ENCODE data around the gene TRDN.

DNA sequence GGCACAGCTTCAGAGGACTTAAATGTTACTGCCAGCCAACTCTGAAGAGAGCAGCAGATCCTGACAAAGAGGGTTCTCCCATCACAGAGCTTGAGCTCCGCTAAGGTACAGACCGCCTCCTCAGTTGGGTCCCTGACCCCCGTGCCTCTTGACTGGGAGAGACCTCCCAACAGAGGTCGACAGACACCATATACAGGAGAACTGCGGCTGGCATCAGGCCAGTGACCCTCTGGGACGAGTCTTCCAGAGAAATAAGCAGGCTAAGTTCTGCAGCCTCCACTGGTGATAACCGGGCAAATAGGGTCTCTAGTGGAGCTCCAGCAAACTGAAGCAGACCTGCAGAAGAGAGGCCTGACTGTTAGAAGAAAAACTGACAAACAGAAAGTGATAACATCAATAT, 453.8 kb downstream of the TRDN start:
- TF ChIP-seq, protein P1, sequence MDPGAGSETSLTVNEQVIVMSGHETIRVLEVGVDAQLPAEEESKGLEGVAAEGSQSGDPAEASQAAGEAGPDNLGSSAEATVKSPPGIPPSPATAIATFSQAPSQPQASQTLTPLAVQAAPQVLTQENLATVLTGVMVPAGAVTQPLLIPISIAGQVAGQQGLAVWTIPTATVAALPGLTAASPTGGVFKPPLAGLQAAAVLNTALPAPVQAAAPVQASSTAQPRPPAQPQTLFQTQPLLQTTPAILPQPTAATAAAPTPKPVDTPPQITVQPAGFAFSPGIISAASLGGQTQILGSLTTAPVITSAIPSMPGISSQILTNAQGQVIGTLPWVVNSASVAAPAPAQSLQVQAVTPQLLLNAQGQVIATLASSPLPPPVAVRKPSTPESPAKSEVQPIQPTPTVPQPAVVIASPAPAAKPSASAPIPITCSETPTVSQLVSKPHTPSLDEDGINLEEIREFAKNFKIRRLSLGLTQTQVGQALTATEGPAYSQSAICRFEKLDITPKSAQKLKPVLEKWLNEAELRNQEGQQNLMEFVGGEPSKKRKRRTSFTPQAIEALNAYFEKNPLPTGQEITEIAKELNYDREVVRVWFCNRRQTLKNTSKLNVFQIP (CRISPR knock-in tag; IDR thresholded peaks at IDR 0.05; ENCODE audit: borderline replicate concordance, low read depth), result no peak
- TF ChIP-seq, protein P2, sequence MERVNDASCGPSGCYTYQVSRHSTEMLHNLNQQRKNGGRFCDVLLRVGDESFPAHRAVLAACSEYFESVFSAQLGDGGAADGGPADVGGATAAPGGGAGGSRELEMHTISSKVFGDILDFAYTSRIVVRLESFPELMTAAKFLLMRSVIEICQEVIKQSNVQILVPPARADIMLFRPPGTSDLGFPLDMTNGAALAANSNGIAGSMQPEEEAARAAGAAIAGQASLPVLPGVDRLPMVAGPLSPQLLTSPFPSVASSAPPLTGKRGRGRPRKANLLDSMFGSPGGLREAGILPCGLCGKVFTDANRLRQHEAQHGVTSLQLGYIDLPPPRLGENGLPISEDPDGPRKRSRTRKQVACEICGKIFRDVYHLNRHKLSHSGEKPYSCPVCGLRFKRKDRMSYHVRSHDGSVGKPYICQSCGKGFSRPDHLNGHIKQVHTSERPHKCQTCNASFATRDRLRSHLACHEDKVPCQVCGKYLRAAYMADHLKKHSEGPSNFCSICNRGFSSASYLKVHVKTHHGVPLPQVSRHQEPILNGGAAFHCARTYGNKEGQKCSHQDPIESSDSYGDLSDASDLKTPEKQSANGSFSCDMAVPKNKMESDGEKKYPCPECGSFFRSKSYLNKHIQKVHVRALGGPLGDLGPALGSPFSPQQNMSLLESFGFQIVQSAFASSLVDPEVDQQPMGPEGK (CRISPR knock-in tag; IDR thresholded peaks at IDR 0.05; ENCODE audit: borderline replicate concordance), result no peak
- TF ChIP-seq, protein P3, sequence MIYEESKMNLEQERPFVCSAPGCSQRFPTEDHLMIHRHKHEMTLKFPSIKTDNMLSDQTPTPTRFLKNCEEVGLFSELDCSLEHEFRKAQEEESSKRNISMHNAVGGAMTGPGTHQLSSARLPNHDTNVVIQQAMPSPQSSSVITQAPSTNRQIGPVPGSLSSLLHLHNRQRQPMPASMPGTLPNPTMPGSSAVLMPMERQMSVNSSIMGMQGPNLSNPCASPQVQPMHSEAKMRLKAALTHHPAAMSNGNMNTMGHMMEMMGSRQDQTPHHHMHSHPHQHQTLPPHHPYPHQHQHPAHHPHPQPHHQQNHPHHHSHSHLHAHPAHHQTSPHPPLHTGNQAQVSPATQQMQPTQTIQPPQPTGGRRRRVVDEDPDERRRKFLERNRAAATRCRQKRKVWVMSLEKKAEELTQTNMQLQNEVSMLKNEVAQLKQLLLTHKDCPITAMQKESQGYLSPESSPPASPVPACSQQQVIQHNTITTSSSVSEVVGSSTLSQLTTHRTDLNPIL (CRISPR knock-in tag; IDR thresholded peaks at IDR 0.05; ENCODE audit: low read depth), result no peak
- TF ChIP-seq SNAI2 (CRISPR knock-in tag; IDR thresholded peaks at IDR 0.05) (no peak), ZFP30 (CRISPR knock-in tag; IDR thresholded peaks at IDR 0.05) (no peak), TCF4 (CRISPR knock-in tag; IDR thresholded peaks at IDR 0.05; ENCODE audit: borderline replicate concordance) (no peak), BACH2 (CRISPR knock-in tag; IDR thresholded peaks at IDR 0.05; ENCODE audit: borderline replicate concordance) (no peak), ZFP3 (CRISPR knock-in tag; IDR thresholded peaks at IDR 0.05) (no peak), CSDC2 (CRISPR knock-in tag; IDR thresholded peaks at IDR 0.05) (no peak), OSR1 (CRISPR knock-in tag; IDR thresholded peaks at IDR 0.05) (no peak), ZC3H10 (CRISPR knock-in tag; IDR thresholded peaks at IDR 0.05) (no peak), ZNF565 (CRISPR knock-in tag; conservative IDR thresholded peaks at IDR 0.05; ENCODE audit: low read depth) (no peak), TOX (CRISPR knock-in tag; IDR thresholded peaks at IDR 0.05; ENCODE audit: borderline replicate concordance) (no peak)
- TF ChIP-seq, protein P4, sequence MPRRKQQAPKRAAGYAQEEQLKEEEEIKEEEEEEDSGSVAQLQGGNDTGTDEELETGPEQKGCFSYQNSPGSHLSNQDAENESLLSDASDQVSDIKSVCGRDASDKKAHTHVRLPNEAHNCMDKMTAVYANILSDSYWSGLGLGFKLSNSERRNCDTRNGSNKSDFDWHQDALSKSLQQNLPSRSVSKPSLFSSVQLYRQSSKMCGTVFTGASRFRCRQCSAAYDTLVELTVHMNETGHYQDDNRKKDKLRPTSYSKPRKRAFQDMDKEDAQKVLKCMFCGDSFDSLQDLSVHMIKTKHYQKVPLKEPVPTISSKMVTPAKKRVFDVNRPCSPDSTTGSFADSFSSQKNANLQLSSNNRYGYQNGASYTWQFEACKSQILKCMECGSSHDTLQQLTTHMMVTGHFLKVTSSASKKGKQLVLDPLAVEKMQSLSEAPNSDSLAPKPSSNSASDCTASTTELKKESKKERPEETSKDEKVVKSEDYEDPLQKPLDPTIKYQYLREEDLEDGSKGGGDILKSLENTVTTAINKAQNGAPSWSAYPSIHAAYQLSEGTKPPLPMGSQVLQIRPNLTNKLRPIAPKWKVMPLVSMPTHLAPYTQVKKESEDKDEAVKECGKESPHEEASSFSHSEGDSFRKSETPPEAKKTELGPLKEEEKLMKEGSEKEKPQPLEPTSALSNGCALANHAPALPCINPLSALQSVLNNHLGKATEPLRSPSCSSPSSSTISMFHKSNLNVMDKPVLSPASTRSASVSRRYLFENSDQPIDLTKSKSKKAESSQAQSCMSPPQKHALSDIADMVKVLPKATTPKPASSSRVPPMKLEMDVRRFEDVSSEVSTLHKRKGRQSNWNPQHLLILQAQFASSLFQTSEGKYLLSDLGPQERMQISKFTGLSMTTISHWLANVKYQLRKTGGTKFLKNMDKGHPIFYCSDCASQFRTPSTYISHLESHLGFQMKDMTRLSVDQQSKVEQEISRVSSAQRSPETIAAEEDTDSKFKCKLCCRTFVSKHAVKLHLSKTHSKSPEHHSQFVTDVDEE (CRISPR knock-in tag; IDR thresholded peaks at IDR 0.05), result no peak

All from SK-N-SH treated with all-trans-retinoic acid at 6 μM for 48 hours (cell line).